Activated T-cell treated with anti-CD3 and anti-CD28 coated beads, Interleukin-2, amount 50 U/mL, for 72 hours (primary cell): ENCODE results near the gene RASAL2. TPM values are rescaled to one million over a fixed set of nuclear protein-coding genes. Genes with fewer than 3 reads are reported as not detected.

Experiments used
- ATAC-seq, 2 donors: fragments of 150-1000 bp; cut with Tn5 transposase; replicated peaks in 1 of 2; 2 replicates each; pipeline ENCODE4 v1.10.0; 2021; ENCODE audit warnings: moderate library complexity in 2 of 2, mild to moderate bottlenecking in 1 of 2
- DNase-seq, 2 donors: peaks; one replicate each; pipeline ENCODE4 v3.0.0; 2021 to 2022; ENCODE audit warnings: mixed read lengths in 1 of 2
- H3K27ac Mint-ChIP-seq: one replicate; pipeline ENCODE4 v1.8.0; 2022; ENCODE audit warnings: mild to moderate bottlenecking, moderate library complexity, mixed read lengths
- H3K27me3 Mint-ChIP-seq: one replicate; pipeline ENCODE4 v1.8.0; 2022; ENCODE audit warnings: low read depth, mixed read lengths
- H3K36me3 Mint-ChIP-seq, 2 donors: one replicate each; pipeline ENCODE4 v1.8.0; 2022; ENCODE audit warnings: mixed read lengths in 2 of 2, mild to moderate bottlenecking in 1 of 2; ENCODE audit not compliant: insufficient read depth in 2 of 2
- H3K4me1 Mint-ChIP-seq: one replicate; pipeline ENCODE4 v1.8.0; 2022; ENCODE audit warnings: low read depth, mixed read lengths
- H3K4me3 Mint-ChIP-seq, 2 donors: one replicate each; pipeline ENCODE4 v1.8.0; 2022; ENCODE audit warnings: mild to moderate bottlenecking in 2 of 2, mixed read lengths in 2 of 2, moderate library complexity in 2 of 2
- H3K9me3 Mint-ChIP-seq, 2 donors: one replicate each; pipeline ENCODE4 v1.8.0; 2022; ENCODE audit warnings: mixed read lengths in 2 of 2
- total RNA-seq, 2 donors: library from RNA; stranded (reverse); gene quantifications; one replicate each; pipeline ENCODE4 v1.2.3, GENCODE V29; 2022

Gene RASAL2
- total RNA-seq, 2 donors from 2014 or later = 0.02 to 0.05 TPM

- Mint-ChIP-seq H3K36me3 (no peaks in the 10 kb centered on the region), H3K4me3 (no peak overlapping the region), H3K27ac (no peak overlapping the region), H3K4me1 (no peaks in the 10 kb centered on the region), H3K27me3 (peaks cover 9% of the 10 kb centered on the region), H3K9me3 (no peaks in the 10 kb centered on the region)
- no peak for ATAC-seq
- DNase-seq = no peak
Measured at GRCh38 chr1:178491721-178492120, 397.8 kb downstream of the RASAL2 start.

- no peaks in the 10 kb centered on the region for H3K4me1 Mint-ChIP-seq
- no peak overlapping the region for H3K4me3 Mint-ChIP-seq
- H3K9me3 Mint-ChIP-seq = no peaks in the 10 kb centered on the region
- no peaks in the 10 kb centered on the region for H3K36me3 Mint-ChIP-seq
- no peak overlapping the region for H3K27ac Mint-ChIP-seq
- H3K27me3 Mint-ChIP-seq = peaks cover 9% of the 10 kb centered on the region
- ATAC-seq (no peak), DNase-seq (no peak)
Measured at GRCh38 chr1:178492341-178492740, 398.4 kb downstream of the RASAL2 start.

- Mint-ChIP-seq H3K4me3 (no peak overlapping the region), H3K27me3 (peaks cover 4% of the 10 kb centered on the region), H3K36me3 (no peaks in the 10 kb centered on the region), H3K27ac (no peak overlapping the region), H3K9me3 (no peaks in the 10 kb centered on the region), H3K4me1 (no peaks in the 10 kb centered on the region)
- DNase-seq (no peak), ATAC-seq (no peak)
Measured at GRCh38 chr1:178493301-178493741, 399.4 kb downstream of the RASAL2 start.

- Mint-ChIP-seq H3K27me3 (no peaks in the 10 kb centered on the region), H3K4me3 (no peak overlapping the region), H3K9me3 (no peaks in the 10 kb centered on the region), H3K27ac (no peak overlapping the region), H3K4me1 (no peaks in the 10 kb centered on the region), H3K36me3 (no peaks in the 10 kb centered on the region)
- ATAC-seq (no peak), DNase-seq (no peak)
Measured at GRCh38 chr1:178494569-178494971, 400.7 kb downstream of the RASAL2 start.

- DNase-seq (no peak), ATAC-seq (no peak)
- Mint-ChIP-seq H3K27ac (no peak overlapping the region), H3K4me1 (no peaks in the 10 kb centered on the region), H3K9me3 (no peaks in the 10 kb centered on the region), H3K36me3 (no peaks in the 10 kb centered on the region), H3K4me3 (no peak overlapping the region), H3K27me3 (no peaks in the 10 kb centered on the region)
Measured at GRCh38 chr1:178495158-178495557, 401.3 kb downstream of the RASAL2 start.

- no peaks in the 10 kb centered on the region for H3K36me3 Mint-ChIP-seq
- no peak for DNase-seq
- no peak for ATAC-seq
- H3K27ac Mint-ChIP-seq = no peak overlapping the region
- no peaks in the 10 kb centered on the region for H3K27me3 Mint-ChIP-seq
- H3K9me3 Mint-ChIP-seq = no peaks in the 10 kb centered on the region
- no peaks in the 10 kb centered on the region for H3K4me1 Mint-ChIP-seq
- no peak overlapping the region for H3K4me3 Mint-ChIP-seq
Measured at GRCh38 chr1:178495741-178496409, 402.0 kb downstream of the RASAL2 start.

GRCh38 chr1:178496410-178497135 lies 402.7 kb downstream of the RASAL2 start, which contains the start of gene CLEC20A:
Gene CLEC20A, minus strand, starts transcription at chr1:178496964. Its CDS starts 25 bp downstream, at chr1:178496939.
- Mint-ChIP-seq H3K4me3 (no peak within 1 kb of the TSS), H3K4me1 (no peaks in the 10 kb centered on the region), H3K9me3 (no peaks in the 10 kb centered on the region), H3K36me3 (no peaks in the 10 kb centered on the region), H3K27me3 (no peaks in the 10 kb centered on the region), H3K27ac (peak within 1 kb of the TSS; percentile 25)
- DNase-seq (no peak), ATAC-seq (no peak)

- H3K36me3 Mint-ChIP-seq = no peaks in the 10 kb centered on the region
- no peak overlapping the region for H3K4me3 Mint-ChIP-seq
- ATAC-seq (no peak), DNase-seq (no peak)
- no peaks in the 10 kb centered on the region for H3K4me1 Mint-ChIP-seq
- H3K9me3 Mint-ChIP-seq = no peaks in the 10 kb centered on the region
- H3K27me3 Mint-ChIP-seq = no peaks in the 10 kb centered on the region
- H3K27ac Mint-ChIP-seq = no peak overlapping the region
Measured at GRCh38 chr1:178497903-178498478, 404.1 kb downstream of the RASAL2 start.

- no peaks in the 10 kb centered on the region for H3K4me1 Mint-ChIP-seq
- no peak overlapping the region for H3K4me3 Mint-ChIP-seq
- no peaks in the 10 kb centered on the region for H3K36me3 Mint-ChIP-seq
- no peak overlapping the region for H3K27ac Mint-ChIP-seq
- ATAC-seq = no peak
- H3K9me3 Mint-ChIP-seq = no peaks in the 10 kb centered on the region
- DNase-seq = no peak
- no peaks in the 10 kb centered on the region for H3K27me3 Mint-ChIP-seq
Measured at GRCh38 chr1:178498896-178499675, 405.2 kb downstream of the RASAL2 start.

GRCh38 chr1:178500091-178500770 lies 406.3 kb downstream of the RASAL2 start:
- Mint-ChIP-seq H3K4me1 (no peaks in the 10 kb centered on the region), H3K27ac (no peak overlapping the region), H3K27me3 (no peaks in the 10 kb centered on the region), H3K4me3 (no peak overlapping the region), H3K36me3 (no peaks in the 10 kb centered on the region), H3K9me3 (no peaks in the 10 kb centered on the region)
- ATAC-seq (no peak), DNase-seq (no peak)

GRCh38 chr1:178500936-178501554 lies 407.1 kb downstream of the RASAL2 start:
- no peaks in the 10 kb centered on the region for H3K27me3 Mint-ChIP-seq
- ATAC-seq = peak in 1 of 2 donors; percentile 4

GRCh38 chr1:178501705-178502329 lies 407.9 kb downstream of the RASAL2 start:
- Mint-ChIP-seq H3K27me3 (no peaks in the 10 kb centered on the region), H3K4me1 (no peaks in the 10 kb centered on the region), H3K36me3 (no peaks in the 10 kb centered on the region), H3K4me3 (no peak overlapping the region), H3K27ac (no peak overlapping the region), H3K9me3 (no peaks in the 10 kb centered on the region)
- peak; percentile 66 to 72 for DNase-seq
- peak; percentile 62 to 73 for ATAC-seq

More at GRCh38 chr1:178500936-178501554, 407.1 kb downstream of the RASAL2 start:
- no peaks in the 10 kb centered on the region for H3K9me3 Mint-ChIP-seq
- H3K4me1 Mint-ChIP-seq = no peaks in the 10 kb centered on the region
- no peak for DNase-seq
- H3K36me3 Mint-ChIP-seq = no peaks in the 10 kb centered on the region
- H3K4me3 Mint-ChIP-seq = no peak overlapping the region
- H3K27ac Mint-ChIP-seq = no peak overlapping the region
